Medulla oblongata (tissue), 1 donor: ENCODE results near the gene CMTM6.
"Not testable (repeated sequence)": the region's sequence is repeated elsewhere in the genome, so short reads cannot be mapped to it uniquely, and the experiment has no call there.

Experiments
- DNase-seq: peaks from one replicate; pipeline ENCODE4 v3.0.0-alpha.2; 2015; ENCODE audit errors: extremely low spot score

Gene CMTM6

GRCh38 chr3:32448686-32449474 lies 53.8 kb downstream of the CMTM6 start:
- peak; percentile 38 for DNase-seq

- no peak for DNase-seq
Observed at GRCh38 chr3:32447865-32448400, 54.7 kb downstream of the CMTM6 start.

GRCh38 chr3:32443478-32443877 lies 59.2 kb downstream of the CMTM6 start:
- DNase-seq: no peak

- no peak for DNase-seq
Observed at GRCh38 chr3:32442766-32443165, 59.9 kb downstream of the CMTM6 start.

- DNase-seq: no peak
Observed at GRCh38 chr3:32440611-32441350, 61.9 kb downstream of the CMTM6 start.

GRCh38 chr3:32439421-32439820 lies 63.2 kb downstream of the CMTM6 start:
- not testable (repeated sequence) for DNase-seq

- DNase-seq: no peak
Observed at GRCh38 chr3:32438596-32439344, 63.9 kb downstream of the CMTM6 start.

GRCh38 chr3:32437896-32438295 lies 64.8 kb downstream of the CMTM6 start:
- DNase-seq: no peak

- DNase-seq: no peak
Observed at GRCh38 chr3:32436816-32437189, 65.8 kb downstream of the CMTM6 start.

- no peak for DNase-seq
Observed at GRCh38 chr3:32435911-32436815, 66.5 kb downstream of the CMTM6 start.

GRCh38 chr3:32434206-32434605 lies 68.4 kb downstream of the CMTM6 start:
- DNase-seq: no peak

- DNase-seq: no peak
Observed at GRCh38 chr3:32432711-32433530, 69.7 kb downstream of the CMTM6 start.

GRCh38 chr3:32432045-32432710 lies 70.5 kb downstream of the CMTM6 start:
- DNase-seq: no peak

GRCh38 chr3:32431481-32431880 lies 71.2 kb downstream of the CMTM6 start:
- no peak for DNase-seq
